HL-60 (cell line): Measurements from ENCODE around the gene OR51B6.
"Not testable (repeated sequence)": the region's sequence is repeated elsewhere in the genome, so short reads cannot be mapped to it uniquely, and the experiment has no call there.

Experiments used
- DNase-seq, 2 experiments: peaks; one replicate each; pipeline ENCODE4 v3.0.0-alpha.2; 2010 to 2020; ENCODE audit warnings: low read depth in 1 of 2, low spot score in 1 of 2
- H3K27ac ChIP-seq: fragments of 250-450 bp; sonication (Bioruptor Pico); replicated peaks from 2 replicates; pipeline ENCODE4 v1.5.1; 2020; ENCODE audit warnings: mild to moderate bottlenecking, moderate library complexity
- H3K27me3 ChIP-seq: fragments of 250-450 bp; sonication (Bioruptor Pico); 2 replicates; pipeline ENCODE4 v1.5.1; 2021; ENCODE audit warnings: mild to moderate bottlenecking, moderate library complexity; ENCODE audit not compliant: insufficient read depth, poor library complexity, severe bottlenecking
- H3K4me3 ChIP-seq: replicated peaks from 2 replicates; pipeline ENCODE4 v1.5.1; 2011; ENCODE audit warnings: mild to moderate bottlenecking, control low read depth, low read length; ENCODE audit not compliant: insufficient read depth
- GABPA ChIP-seq: IDR thresholded peaks from 2 replicates; pipeline ENCODE4 v1.6.1; 2012; ENCODE audit warnings: low read depth
- POLR2AphosphoS5 ChIP-seq: IDR thresholded peaks from 2 replicates; pipeline ENCODE4 v1.6.1; 2012; ENCODE audit warnings: low read depth
- SPI1 ChIP-seq: IDR thresholded peaks from 2 replicates; pipeline ENCODE4 v1.6.1; 2012; ENCODE audit warnings: low read depth, mild to moderate bottlenecking, borderline replicate concordance
- TF ChIP-seq, protein P1 (sequence below): IDR thresholded peaks from one replicate; pipeline ENCODE4 v1.5.1; 2011; ENCODE audit warnings: low read length, control low read depth, inconsistent platforms; ENCODE audit not compliant: insufficient read depth
- TF ChIP-seq, protein P2 (sequence below): IDR thresholded peaks from 2 replicates; pipeline ENCODE4 v1.6.1; 2012; ENCODE audit warnings: low read depth; ENCODE audit not compliant: insufficient replicate concordance

OR51B6 gene

DNA sequence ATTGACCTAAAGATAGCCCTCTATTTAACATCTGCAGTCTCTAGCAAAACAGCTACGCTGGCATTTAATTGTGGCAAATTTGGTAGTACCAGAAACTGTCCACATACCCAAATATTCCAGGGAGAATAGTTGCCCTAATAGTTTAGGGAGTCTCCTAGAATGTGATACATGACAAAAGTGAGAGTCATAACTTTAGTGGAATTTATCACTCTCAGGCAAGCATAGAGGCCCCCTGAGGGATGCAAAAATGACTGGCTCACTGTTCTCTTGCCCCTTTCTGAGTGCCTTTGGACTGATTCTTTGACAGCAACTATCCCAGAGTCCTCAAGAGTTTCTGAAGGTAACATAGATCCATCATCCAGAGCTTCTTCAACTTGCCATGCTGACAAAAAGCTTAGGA lies 47.3 kb upstream of the OR51B6 start:
- no peak overlapping the region for H3K27ac ChIP-seq
- TF ChIP-seq, protein P1, sequence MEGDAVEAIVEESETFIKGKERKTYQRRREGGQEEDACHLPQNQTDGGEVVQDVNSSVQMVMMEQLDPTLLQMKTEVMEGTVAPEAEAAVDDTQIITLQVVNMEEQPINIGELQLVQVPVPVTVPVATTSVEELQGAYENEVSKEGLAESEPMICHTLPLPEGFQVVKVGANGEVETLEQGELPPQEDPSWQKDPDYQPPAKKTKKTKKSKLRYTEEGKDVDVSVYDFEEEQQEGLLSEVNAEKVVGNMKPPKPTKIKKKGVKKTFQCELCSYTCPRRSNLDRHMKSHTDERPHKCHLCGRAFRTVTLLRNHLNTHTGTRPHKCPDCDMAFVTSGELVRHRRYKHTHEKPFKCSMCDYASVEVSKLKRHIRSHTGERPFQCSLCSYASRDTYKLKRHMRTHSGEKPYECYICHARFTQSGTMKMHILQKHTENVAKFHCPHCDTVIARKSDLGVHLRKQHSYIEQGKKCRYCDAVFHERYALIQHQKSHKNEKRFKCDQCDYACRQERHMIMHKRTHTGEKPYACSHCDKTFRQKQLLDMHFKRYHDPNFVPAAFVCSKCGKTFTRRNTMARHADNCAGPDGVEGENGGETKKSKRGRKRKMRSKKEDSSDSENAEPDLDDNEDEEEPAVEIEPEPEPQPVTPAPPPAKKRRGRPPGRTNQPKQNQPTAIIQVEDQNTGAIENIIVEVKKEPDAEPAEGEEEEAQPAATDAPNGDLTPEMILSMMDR: no peak
- TF ChIP-seq POLR2AphosphoS5 (no peak), GABPA (no peak), SPI1 (no peak)
- TF ChIP-seq, protein P2, sequence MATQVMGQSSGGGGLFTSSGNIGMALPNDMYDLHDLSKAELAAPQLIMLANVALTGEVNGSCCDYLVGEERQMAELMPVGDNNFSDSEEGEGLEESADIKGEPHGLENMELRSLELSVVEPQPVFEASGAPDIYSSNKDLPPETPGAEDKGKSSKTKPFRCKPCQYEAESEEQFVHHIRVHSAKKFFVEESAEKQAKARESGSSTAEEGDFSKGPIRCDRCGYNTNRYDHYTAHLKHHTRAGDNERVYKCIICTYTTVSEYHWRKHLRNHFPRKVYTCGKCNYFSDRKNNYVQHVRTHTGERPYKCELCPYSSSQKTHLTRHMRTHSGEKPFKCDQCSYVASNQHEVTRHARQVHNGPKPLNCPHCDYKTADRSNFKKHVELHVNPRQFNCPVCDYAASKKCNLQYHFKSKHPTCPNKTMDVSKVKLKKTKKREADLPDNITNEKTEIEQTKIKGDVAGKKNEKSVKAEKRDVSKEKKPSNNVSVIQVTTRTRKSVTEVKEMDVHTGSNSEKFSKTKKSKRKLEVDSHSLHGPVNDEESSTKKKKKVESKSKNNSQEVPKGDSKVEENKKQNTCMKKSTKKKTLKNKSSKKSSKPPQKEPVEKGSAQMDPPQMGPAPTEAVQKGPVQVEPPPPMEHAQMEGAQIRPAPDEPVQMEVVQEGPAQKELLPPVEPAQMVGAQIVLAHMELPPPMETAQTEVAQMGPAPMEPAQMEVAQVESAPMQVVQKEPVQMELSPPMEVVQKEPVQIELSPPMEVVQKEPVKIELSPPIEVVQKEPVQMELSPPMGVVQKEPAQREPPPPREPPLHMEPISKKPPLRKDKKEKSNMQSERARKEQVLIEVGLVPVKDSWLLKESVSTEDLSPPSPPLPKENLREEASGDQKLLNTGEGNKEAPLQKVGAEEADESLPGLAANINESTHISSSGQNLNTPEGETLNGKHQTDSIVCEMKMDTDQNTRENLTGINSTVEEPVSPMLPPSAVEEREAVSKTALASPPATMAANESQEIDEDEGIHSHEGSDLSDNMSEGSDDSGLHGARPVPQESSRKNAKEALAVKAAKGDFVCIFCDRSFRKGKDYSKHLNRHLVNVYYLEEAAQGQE: no peak
- H3K27me3 ChIP-seq: peaks cover 2% of the 10 kb centered on the region
- H3K4me3 ChIP-seq: no peak overlapping the region
- no peak for DNase-seq

DNA sequence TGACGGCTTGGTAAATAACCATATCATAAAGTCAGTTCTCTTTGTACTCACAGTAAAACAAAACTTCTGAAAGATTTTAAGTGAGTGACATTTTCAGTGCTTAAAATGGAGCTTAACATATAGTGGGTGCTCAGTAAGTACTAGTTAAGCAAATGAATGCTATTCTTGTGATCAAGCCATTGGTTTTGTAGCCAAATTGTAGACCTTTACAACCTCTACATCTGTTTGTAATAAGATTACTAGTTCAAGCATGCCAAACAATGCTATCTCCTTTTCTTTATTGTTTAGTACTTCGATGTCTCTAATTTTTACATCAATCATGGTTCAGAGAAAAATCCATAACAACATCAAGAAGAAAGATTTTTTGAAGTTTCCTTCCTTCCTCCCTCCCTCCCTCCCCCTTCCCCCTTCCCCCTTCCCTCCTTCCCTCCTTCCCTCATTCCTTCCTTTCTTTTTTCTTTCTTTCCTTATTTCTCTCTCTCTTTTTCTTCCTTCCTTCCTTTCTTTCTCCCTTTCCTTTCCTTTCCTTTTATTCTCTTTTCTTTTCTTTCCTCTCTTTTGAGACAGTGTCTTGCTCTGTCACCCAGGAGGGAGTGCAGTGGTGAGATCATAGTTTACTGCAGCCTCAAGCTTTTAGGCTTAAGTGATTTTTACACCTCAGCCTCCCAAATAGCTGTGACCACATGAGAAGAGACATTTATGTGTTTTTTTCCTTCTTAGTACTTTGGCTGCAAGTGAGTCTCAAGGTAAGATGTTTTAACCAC lies 43.9 kb upstream of the OR51B6 start:
- TF ChIP-seq, protein P1: no peak
- no peak for TF ChIP-seq GABPA
- TF ChIP-seq, protein P2: no peak
- no peak for TF ChIP-seq POLR2AphosphoS5
- TF ChIP-seq SPI1: no peak
- Histone ChIP-seq H3K27me3 (no peaks in the 10 kb centered on the region), H3K4me3 (no peak overlapping the region), H3K27ac (no peak overlapping the region)
- no peak for DNase-seq

DNA sequence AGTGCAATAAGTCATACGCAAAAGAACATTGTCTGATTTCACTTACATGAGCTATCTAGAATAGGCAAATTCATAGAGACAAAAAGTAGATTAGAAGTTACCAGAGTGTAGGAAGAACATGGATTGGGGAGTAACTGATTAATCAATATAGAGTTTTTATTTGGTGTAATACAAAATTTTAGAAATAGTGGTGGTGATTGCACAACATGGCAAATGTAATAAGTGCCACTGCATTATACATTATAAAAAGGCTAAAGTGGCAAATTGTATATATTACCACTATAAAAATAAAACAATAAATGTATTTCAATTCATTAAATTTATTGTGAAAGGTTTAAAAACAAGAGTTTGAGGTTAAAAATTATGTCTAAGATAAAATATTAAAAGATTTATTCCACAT lies 40.9 kb upstream of the OR51B6 start:
- no peak for DNase-seq
- Histone ChIP-seq H3K4me3 (no peak overlapping the region), H3K27ac (no peak overlapping the region), H3K27me3 (no peaks in the 10 kb centered on the region)
- TF ChIP-seq GABPA (no peak), SPI1 (no peak), POLR2AphosphoS5 (no peak)
- TF ChIP-seq, protein P1: no peak
- TF ChIP-seq, protein P2: no peak

DNA sequence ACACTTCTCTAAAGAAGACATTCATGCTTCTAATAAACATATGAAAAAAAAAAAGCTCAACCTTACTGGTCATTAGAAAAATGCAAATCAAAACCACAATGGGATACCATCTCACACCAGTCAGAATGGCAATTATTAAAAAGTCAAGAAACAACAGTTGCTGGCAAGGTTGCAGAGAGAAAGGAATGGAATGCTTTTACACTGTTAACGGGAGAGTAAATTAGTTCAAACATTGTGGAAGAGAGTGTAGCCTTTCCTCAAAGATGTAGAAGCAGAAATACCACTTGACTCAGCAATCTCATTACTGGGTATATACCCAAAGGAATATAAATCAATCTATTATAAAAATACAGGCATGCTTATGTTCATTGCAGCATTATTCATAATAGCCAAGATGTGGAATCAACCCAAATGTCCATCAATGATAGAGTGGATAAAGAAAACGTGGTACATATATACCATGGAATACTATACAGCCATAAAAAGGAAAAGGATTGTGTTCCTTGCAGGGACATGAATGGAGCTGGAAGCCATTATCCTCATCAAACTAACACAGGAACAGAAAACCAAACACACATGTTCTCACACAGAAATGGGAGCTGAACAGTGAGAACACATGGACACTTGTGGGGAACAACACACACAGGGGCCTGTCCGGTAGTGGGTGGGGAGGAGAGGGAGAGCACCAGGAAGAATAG lies 37.8 kb upstream of the OR51B6 start:
- not testable (repeated sequence) for H3K27me3 ChIP-seq, H3K4me3 ChIP-seq

More for the DNA sequence above, 37.8 kb upstream of the OR51B6 start:
- H3K27ac ChIP-seq, DNase-seq: not testable (repeated sequence)
